UCSD-AML1 (cell line): ENCODE results near the gene GPR135.

ENCODE experiments used
- DNase-seq: peaks from one replicate; lab custom pipeline; 2025; ENCODE audit not compliant: unreplicated experiment; lab: John Stamatoyannopoulos, UW

The GPR135 gene

DNA sequence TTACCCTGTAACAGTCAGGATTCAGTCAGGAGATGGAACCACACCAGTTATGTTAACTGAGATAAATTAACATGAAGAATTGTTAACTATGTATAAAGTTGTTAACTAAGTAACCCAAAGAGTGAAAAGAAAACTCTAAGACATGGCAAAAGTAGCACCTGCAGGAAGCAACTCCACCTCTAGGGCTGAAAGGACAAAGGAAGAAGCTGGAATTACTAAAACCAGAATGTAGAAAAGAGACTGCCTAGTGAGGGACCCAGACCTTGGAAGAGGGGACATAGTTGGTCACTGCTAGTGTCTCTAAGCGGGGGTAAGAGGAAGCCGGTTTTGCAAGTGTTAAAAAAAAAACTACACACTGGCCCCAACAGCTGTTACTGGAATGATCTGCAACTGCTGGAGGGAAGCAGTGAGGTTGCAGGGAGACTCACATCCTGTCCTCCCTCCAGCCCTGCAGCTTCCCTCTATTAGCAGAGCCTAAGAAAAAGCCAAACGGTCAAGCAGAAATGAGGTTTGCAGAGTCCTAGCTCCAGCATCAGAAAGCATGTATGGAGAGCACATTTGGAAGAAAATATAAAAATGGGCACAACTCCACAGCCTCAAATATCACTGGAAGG, 39.8 kb downstream of the GPR135 start:
- peak; percentile 28 for DNase-seq

DNA sequence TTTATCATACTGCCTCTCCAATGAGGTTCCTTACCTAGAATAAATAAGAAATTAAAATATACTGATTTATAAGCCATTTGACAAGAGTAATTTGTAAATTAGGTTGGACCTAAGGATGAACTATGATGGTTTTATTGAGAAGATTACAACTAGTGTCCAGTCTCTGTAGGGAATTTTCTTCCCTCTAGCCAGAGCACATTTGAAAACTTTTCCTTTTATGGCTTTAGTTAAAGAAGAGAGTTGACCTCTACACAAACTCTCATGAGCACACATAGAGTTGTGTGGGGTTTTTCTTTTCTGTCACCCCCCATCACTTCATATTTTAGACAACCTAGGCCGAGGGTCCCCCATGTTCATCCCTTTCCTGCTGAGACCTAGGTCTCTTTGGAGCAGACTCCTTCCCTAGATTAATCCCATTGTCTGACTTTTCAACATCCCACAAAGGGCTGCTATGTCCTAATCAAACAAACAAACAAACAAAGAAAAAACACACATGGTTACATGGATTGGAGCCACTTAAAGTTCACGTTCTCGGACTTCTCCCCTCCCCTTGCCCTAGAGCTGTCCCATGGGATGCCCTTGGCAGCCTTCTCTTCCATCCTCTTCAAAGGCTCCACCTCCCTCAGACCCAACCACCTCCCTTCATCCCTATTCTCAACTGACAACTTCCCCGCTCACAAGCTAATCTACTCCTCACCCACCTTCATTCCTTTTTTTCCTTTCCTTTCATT, 40.7 kb downstream of the GPR135 start:
- no peak for DNase-seq

- DNase-seq: no peak
Observed at GRCh38 chr14:59422069-59422881, 42.9 kb downstream of the GPR135 start.

- no peak for DNase-seq
Observed at GRCh38 chr14:59419303-59419702, 45.9 kb downstream of the GPR135 start.

DNA sequence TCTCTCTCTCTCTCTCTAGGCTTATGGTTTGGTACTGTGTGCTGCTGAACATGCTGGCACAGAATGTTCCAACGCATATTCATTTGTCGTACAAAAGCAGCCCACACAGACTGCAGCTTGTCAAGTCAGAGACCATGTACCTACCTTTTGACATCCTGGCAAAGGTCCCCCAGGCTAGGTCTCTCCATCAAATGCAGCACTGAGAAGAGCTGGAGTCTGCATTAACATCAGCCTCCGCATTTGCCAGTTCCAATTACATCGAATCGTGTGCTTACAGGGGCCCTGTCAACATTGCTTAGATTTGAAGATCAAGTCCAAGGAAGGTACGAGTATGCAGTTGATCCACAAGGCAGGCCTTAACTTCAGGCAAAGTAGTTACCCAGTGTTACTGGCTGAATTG, 47.9 kb downstream of the GPR135 start:
- DNase-seq: no peak

DNA sequence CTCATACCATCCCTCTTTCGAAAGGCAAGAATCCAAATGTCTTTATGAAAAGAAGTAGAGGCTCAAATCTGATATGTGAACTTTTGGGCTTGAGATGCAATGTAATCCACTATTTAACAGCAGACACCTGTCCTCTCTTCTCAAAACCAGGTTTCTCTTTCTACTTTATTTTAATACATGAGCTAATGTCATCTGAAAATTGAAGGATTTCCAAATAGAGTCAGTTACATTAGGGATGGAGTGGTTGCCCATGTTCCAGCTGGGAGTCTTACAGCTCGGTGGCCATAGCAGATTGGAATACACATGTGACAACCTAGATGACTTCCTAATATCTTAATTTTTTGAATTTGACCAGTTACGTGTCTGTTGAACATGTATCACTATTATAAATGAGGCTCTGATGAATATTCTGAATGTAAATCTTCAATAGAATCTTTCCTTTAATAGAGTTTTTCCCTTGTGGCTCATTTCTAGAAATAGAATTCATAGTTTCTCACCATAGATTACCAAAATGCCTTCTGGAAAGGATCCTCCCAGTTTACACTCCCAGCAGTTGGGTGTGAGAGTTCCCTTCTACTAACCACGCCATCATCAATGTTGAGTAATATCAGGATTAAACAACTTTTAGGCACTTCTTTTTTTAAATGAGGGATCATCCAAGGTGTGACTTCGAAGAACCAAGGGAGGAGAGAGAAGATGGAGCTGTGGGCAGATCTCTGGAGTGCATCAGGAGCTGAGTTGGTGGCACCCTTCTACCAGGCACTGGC, 49.2 kb downstream of the GPR135 start:
- DNase-seq: no peak
